Measurements from ENCODE around the gene GPR26. TPM values are rescaled to one million over a fixed set of nuclear protein-coding genes. Genes with fewer than 3 reads are reported as not detected.
A peak's percentile ranks its signal among the peaks of the same experiment; 100 is the strongest.

The GPR26 gene
- total RNA-seq, 2 donors from 2014 or later = not detected

DNA sequence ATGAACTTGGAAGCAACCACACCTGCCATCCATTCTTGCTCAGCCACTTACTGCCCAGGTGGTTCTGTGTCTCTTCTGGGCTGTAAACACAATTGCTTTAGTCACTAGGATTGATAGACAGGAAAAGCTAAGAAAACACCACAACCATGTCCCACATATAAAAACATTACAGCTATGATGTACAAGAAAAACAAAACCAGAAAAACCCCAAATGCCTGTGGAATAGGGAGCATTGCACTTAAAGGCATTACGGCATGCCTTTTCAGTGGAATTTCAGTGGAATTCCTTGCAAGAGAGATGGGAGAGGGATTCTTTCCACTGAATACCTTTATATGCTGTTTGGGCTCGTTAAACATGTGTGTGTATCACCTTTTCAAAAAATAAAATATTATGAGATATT, 44.2 kb upstream of the GPR26 start:
- H3K27ac ChIP-seq = no peak overlapping the region
- H3K4me3 ChIP-seq = no peak overlapping the region
- DNase-seq (ENCODE audit: low spot score) = no peak
- H3K9me3 ChIP-seq = no peaks in the 10 kb centered on the region
- TF ChIP-seq, protein P1, sequence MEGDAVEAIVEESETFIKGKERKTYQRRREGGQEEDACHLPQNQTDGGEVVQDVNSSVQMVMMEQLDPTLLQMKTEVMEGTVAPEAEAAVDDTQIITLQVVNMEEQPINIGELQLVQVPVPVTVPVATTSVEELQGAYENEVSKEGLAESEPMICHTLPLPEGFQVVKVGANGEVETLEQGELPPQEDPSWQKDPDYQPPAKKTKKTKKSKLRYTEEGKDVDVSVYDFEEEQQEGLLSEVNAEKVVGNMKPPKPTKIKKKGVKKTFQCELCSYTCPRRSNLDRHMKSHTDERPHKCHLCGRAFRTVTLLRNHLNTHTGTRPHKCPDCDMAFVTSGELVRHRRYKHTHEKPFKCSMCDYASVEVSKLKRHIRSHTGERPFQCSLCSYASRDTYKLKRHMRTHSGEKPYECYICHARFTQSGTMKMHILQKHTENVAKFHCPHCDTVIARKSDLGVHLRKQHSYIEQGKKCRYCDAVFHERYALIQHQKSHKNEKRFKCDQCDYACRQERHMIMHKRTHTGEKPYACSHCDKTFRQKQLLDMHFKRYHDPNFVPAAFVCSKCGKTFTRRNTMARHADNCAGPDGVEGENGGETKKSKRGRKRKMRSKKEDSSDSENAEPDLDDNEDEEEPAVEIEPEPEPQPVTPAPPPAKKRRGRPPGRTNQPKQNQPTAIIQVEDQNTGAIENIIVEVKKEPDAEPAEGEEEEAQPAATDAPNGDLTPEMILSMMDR (IDR thresholded peaks at IDR 0.05) = no peak
- no peaks in the 10 kb centered on the region for H3K27me3 ChIP-seq
- no peaks in the 10 kb centered on the region for H3K36me3 ChIP-seq
- H3K4me1 ChIP-seq = no peaks in the 10 kb centered on the region

DNA sequence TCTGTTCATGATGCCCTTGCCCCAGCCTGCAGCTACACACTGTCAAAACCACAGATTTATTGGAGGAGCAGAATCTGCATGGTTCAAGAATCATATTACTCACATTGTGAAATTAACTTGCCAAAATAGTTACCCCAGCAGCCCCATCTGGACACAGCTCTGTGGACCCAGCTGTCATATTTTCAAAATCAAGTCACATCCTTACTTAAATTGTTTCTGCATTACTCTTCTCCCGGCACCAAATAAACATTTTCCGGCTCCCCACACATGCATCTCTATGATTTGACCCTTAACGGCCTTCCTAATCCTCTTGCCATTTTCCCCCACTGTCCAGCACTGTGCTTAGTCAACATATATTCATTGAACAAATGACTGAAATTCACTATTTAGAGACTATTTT, 43.8 kb upstream of the GPR26 start:
- Histone ChIP-seq H3K4me1 (no peaks in the 10 kb centered on the region), H3K4me3 (no peak overlapping the region), H3K27me3 (no peaks in the 10 kb centered on the region), H3K27ac (no peak overlapping the region), H3K36me3 (no peaks in the 10 kb centered on the region), H3K9me3 (no peaks in the 10 kb centered on the region)
- peak; percentile 5 for DNase-seq (ENCODE audit: low spot score)
- TF ChIP-seq, protein P1 (IDR thresholded peaks at IDR 0.05) = no peak

DNA sequence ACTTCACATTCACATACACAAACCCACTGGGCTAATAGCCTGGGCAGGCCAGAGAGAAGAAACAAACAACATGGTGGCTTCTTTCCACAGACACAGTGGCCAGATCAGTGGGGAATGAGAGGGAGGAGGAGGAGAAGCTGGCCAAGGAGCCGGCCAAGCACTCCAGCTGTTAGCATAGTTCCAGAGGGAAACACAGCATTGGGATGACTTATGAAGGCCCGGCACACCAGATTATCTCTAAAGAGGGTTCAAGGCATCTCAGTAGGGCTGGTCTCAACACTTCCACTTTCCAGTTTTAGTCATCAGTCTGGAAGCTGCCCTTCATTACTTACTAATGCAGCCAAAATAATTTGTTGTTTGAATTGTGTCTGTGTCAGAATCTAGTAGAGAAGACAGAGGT, 42.1 kb upstream of the GPR26 start:
- Histone ChIP-seq H3K27ac (no peak overlapping the region), H3K27me3 (no peaks in the 10 kb centered on the region), H3K4me3 (no peak overlapping the region), H3K9me3 (peaks cover 0 to 5% of the 10 kb centered on the region in 2 donors), H3K36me3 (no peaks in the 10 kb centered on the region), H3K4me1 (no peaks in the 10 kb centered on the region)
- TF ChIP-seq, protein P1 (IDR thresholded peaks at IDR 0.05) = no peak
- DNase-seq (ENCODE audit: low spot score) = peak; percentile 36

DNA sequence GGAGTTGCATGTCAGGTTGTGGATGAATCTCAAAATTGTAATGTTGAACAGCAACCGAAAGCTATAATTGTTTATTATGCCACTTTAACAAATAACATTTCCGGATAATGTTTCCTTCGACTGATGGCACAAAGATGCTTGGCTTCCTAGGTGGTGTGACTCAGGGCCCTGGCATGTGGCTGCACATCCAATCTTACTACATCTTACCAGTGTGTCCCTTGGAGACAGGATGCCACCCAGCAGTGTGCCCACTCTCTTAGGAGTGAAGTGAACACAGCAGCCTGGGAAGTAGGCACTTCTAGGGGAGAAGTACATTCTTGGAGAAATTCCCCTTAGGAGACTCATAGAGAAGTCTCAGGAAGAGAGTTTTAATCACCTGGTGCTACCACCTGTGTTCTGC, 33.0 kb upstream of the GPR26 start:
- Histone ChIP-seq H3K4me1 (no peaks in the 10 kb centered on the region), H3K27ac (no peak overlapping the region), H3K4me3 (no peak overlapping the region), H3K27me3 (no peaks in the 10 kb centered on the region), H3K36me3 (no peaks in the 10 kb centered on the region), H3K9me3 (peaks cover 0 to 14% of the 10 kb centered on the region in 2 donors)
- TF ChIP-seq, protein P1 (IDR thresholded peaks at IDR 0.05) = no peak
- no peak for DNase-seq (ENCODE audit: low spot score)

DNA sequence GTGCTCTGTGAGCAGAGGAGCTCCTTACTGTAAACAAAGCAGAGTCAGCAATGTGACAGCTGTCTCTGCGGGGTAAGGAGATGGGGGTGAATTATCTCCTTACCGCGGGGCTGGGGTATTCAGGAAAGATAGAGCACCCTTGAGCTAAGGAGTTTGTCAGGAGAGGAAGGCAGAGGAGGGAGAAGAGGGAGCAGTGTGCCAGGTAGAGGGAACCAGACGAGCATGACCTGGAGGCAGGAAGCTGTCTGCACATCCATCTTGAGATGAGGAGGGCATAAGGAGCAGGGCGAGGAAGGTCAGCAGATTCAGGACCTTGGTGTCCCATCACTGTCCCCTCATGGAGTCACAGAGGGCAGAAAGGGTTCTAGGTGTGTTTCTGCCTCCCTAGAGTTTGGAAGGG, 32.5 kb upstream of the GPR26 start:
- TF ChIP-seq, protein P1 (IDR thresholded peaks at IDR 0.05) = no peak
- Histone ChIP-seq H3K27ac (no peak overlapping the region), H3K4me3 (no peak overlapping the region), H3K9me3 (peaks cover 0 to 9% of the 10 kb centered on the region in 2 donors), H3K27me3 (no peaks in the 10 kb centered on the region), H3K4me1 (no peaks in the 10 kb centered on the region), H3K36me3 (no peaks in the 10 kb centered on the region)
- peak; percentile 28 for DNase-seq (ENCODE audit: low spot score)

DNA sequence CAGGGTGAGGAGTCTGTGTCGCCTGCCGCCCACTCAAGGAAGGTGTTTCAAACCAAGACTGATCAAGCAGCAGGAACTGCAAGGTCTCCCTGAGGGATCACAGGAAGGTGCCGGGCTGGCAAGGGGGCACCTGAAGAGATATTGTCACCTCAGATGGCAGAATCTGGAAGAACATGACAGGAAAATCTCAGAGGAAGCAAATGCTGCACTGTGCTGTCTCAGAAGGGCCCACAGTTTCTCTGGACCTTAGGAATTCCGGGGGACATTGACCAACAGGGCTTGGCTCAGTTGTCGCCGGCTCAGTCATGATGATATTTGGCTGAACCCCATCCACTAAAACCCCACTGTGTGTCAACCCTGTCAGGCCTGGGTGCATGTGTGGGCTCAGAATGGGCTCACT, 31.9 kb upstream of the GPR26 start:
- Histone ChIP-seq H3K4me1 (no peaks in the 10 kb centered on the region), H3K27me3 (no peaks in the 10 kb centered on the region), H3K27ac (no peak overlapping the region), H3K9me3 (peaks cover 0 to 9% of the 10 kb centered on the region in 2 donors), H3K4me3 (no peak overlapping the region), H3K36me3 (no peaks in the 10 kb centered on the region)
- TF ChIP-seq, protein P1 (IDR thresholded peaks at IDR 0.05) = no peak
- peak; percentile 38 for DNase-seq (ENCODE audit: low spot score)

Data from right atrium auricular region (tissue), 2 donors.